MM.1S (cell line): ENCODE data around the gene ABCB9.
"Not testable (repeated sequence)": the region's sequence is repeated elsewhere in the genome, so short reads cannot be mapped to it uniquely, and the experiment has no call there.

Experiments
- DNase-seq: peaks from one replicate; pipeline ENCODE4 v3.0.0-alpha.2; 2015
- H2AFZ ChIP-seq: fragments of 300-600 bp; sonication (generic); 2 replicates; pipeline ENCODE4 v1.6.0; 2016; ENCODE audit warnings: antibody characterized with exemption, low read length
- H3F3A ChIP-seq: fragments of 300-600 bp; sonication (generic); 2 replicates; pipeline ENCODE4 v1.6.1; 2016; ENCODE audit warnings: mild to moderate bottlenecking, antibody characterized with exemption, low read length, moderate library complexity, mixed read lengths; ENCODE audit not compliant: insufficient read depth
- H3K27ac ChIP-seq: fragments of 300-600 bp; sonication (generic); 2 replicates; pipeline ENCODE4 v1.5.1; 2016; ENCODE audit warnings: mild to moderate bottlenecking, low read length
- H3K27me3 ChIP-seq: fragments of 300-600 bp; sonication (generic); replicated peaks from 2 replicates; pipeline ENCODE4 v1.6.0; 2016; ENCODE audit warnings: low read length; ENCODE audit not compliant: insufficient read depth
- H3K36me3 ChIP-seq: fragments of 300-600 bp; sonication (generic); replicated peaks from 2 replicates; pipeline ENCODE4 v1.6.1; 2016; ENCODE audit warnings: mild to moderate bottlenecking, low read length, mixed read lengths; ENCODE audit not compliant: insufficient read depth
- H3K4me1 ChIP-seq: fragments of 300-600 bp; sonication (generic); 2 replicates; pipeline ENCODE4 v1.6.1; 2016; ENCODE audit warnings: low read length, mixed read lengths
- H3K4me2 ChIP-seq: fragments of 300-600 bp; sonication (generic); 2 replicates; pipeline ENCODE4 v1.6.0; 2016; ENCODE audit warnings: low read depth, low read length
- H3K4me3 ChIP-seq: fragments of 300-600 bp; sonication (generic); 2 replicates; pipeline ENCODE4 v1.5.1; 2016; ENCODE audit warnings: low read length, mixed read lengths
- H3K79me2 ChIP-seq: fragments of 300-600 bp; sonication (generic); 2 replicates; pipeline ENCODE4 v1.6.1; 2016; ENCODE audit warnings: mixed run types, low read length, mixed read lengths
- H3K9ac ChIP-seq: fragments of 300-600 bp; sonication (generic); 2 replicates; pipeline ENCODE4 v1.6.1; 2016; ENCODE audit warnings: low read length, mixed read lengths
- H3K9me2 ChIP-seq: fragments of 300-600 bp; sonication (generic); replicated peaks from 2 replicates; pipeline ENCODE4 v1.6.1; 2016; ENCODE audit warnings: mild to moderate bottlenecking, low read length, mixed read lengths; ENCODE audit not compliant: insufficient read depth
- H3K9me3 ChIP-seq: fragments of 300-600 bp; sonication (generic); replicated peaks from 2 replicates; pipeline ENCODE4 v1.6.1; 2016; ENCODE audit warnings: mild to moderate bottlenecking, low read length, mixed read lengths; ENCODE audit not compliant: insufficient read depth
- H4K20me1 ChIP-seq: fragments of 300-600 bp; sonication (generic); 2 replicates; pipeline ENCODE4 v1.6.1; 2016; ENCODE audit warnings: mild to moderate bottlenecking, low read length, moderate library complexity, mixed read lengths; ENCODE audit not compliant: insufficient read depth
- EZH2 ChIP-seq: fragments of 300-600 bp; sonication (generic); optimal IDR thresholded peaks from 2 replicates; pipeline ENCODE3; 2017; ENCODE audit warnings: low read depth, mild to moderate bottlenecking, antibody characterized with exemption, low read length, mixed read lengths
- EZH2phosphoT487 ChIP-seq: fragments of 300-600 bp; sonication (generic); IDR thresholded peaks from 2 replicates; pipeline ENCODE4 v1.6.1; 2018; ENCODE audit warnings: antibody characterized with exemption, low read length
- TF ChIP-seq, protein P1 (sequence below): fragments of 300-600 bp; sonication (generic); IDR thresholded peaks from 2 replicates; pipeline ENCODE4 v1.5.1; 2016; ENCODE audit warnings: antibody characterized with exemption, low read length, mixed read lengths

Gene ABCB9

GRCh38 chr12:122893208-122894153 is 72.8 kb downstream of the ABCB9 start:
- H3K27me3 ChIP-seq = no peaks in the 10 kb centered on the region
- peaks cover 25% of the 10 kb centered on the region for H3K4me1 ChIP-seq
- H3K9me3 ChIP-seq = no peaks in the 10 kb centered on the region
- peak overlapping the region; percentile 100 for H3K9ac ChIP-seq
- peak overlapping the region; percentile 98 for H3K27ac ChIP-seq
- peak overlapping the region; percentile 92 for H3K4me2 ChIP-seq
- peak; percentile 59 for DNase-seq
- H3F3A ChIP-seq = peaks cover 68% of the 10 kb centered on the region
- no peaks in the 10 kb centered on the region for H3K9me2 ChIP-seq
- peak overlapping the region; percentile 83 for H3K4me3 ChIP-seq
- H4K20me1 ChIP-seq = no peaks in the 10 kb centered on the region; the same call in 1 of the 2 replicates
- no peak overlapping the region for H2AFZ ChIP-seq
- no peaks in the 10 kb centered on the region for H3K36me3 ChIP-seq
- H3K79me2 ChIP-seq = peaks cover 88% of the 10 kb centered on the region
- TF ChIP-seq, protein P1, sequence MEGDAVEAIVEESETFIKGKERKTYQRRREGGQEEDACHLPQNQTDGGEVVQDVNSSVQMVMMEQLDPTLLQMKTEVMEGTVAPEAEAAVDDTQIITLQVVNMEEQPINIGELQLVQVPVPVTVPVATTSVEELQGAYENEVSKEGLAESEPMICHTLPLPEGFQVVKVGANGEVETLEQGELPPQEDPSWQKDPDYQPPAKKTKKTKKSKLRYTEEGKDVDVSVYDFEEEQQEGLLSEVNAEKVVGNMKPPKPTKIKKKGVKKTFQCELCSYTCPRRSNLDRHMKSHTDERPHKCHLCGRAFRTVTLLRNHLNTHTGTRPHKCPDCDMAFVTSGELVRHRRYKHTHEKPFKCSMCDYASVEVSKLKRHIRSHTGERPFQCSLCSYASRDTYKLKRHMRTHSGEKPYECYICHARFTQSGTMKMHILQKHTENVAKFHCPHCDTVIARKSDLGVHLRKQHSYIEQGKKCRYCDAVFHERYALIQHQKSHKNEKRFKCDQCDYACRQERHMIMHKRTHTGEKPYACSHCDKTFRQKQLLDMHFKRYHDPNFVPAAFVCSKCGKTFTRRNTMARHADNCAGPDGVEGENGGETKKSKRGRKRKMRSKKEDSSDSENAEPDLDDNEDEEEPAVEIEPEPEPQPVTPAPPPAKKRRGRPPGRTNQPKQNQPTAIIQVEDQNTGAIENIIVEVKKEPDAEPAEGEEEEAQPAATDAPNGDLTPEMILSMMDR = no peak
- TF ChIP-seq EZH2phosphoT487 = no peak
- TF ChIP-seq EZH2 = no peak

DNA sequence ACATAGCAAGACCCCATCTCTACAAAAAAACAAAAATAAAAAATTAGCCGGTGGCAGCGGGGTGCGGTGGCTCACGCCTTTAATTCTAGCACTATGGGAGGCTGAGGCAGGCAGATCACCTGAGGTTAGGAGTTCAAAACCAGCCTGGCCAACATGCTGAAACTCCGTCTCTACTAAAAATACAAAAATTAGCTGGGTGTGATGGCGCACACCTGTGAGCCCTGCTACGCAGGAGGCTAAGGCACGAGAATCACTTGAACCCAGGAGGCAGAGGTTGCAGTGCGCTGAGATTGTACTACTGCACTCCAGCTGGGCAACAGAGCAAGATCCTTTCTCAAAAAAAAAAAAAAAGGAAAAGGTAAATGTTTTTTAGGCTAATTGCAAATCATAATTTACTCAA is 73.5 kb downstream of the ABCB9 start:
- H3K27me3 ChIP-seq = not testable (repeated sequence)
- Histone ChIP-seq H3K4me2 (peak overlapping the region; percentile 92), H3K4me1 (peaks cover 27% of the 10 kb centered on the region)

DNA sequence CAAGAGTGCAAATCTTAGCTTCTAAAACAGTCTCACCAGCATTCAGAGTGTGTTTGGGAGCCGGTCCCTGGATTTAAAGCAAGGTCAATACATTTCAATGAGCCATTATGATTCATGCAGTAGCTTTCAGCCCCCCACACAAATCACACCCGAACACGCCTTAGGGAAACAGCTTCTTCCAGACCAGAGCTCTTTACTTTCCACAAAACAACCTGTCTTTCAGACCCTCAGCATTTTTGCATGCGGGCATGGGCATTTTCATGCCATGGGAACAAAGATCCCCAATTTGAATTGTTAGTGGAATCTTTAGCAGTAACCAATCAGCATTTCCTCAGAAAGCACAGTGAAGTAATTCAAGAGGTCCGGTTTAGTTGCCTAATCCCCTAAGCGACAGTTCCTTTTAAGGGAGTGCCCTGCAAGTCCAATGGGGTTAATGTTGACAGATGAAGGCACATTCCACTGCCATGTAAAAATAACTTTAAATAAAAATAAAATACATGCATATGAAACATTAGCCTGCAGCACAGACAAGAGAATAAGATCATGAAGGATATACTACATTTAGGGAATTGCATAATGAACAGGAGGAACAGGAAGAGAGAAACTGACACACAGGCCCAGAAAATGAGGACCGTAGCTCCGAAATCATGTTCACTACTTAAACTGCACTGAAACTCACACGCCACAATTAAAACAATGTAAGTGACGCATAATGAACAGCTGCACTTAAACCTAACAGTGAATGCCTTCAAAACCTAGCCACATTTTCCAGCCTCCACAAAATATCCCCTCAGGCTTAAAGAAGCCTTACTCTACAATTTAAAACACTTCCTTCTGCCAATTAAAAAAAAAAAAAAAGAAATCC is 74.4 kb downstream of the ABCB9 start:
- DNase-seq = peak; percentile 48
- H2AFZ ChIP-seq = no peak overlapping the region
- peaks cover 32% of the 10 kb centered on the region for H3K4me1 ChIP-seq
- H4K20me1 ChIP-seq = no peaks in the 10 kb centered on the region; the same call in 1 of the 2 replicates
- H3K27me3 ChIP-seq = no peaks in the 10 kb centered on the region
- H3K4me2 ChIP-seq = peak overlapping the region; percentile 92
- H3K4me3 ChIP-seq = peak overlapping the region; percentile 83
- peak overlapping the region; percentile 98 for H3K27ac ChIP-seq
- H3K36me3 ChIP-seq = no peaks in the 10 kb centered on the region
- H3F3A ChIP-seq = peaks cover 78% of the 10 kb centered on the region
- H3K79me2 ChIP-seq = peaks cover 95% of the 10 kb centered on the region
- H3K9me2 ChIP-seq = no peaks in the 10 kb centered on the region
- TF ChIP-seq EZH2 (no peak), EZH2phosphoT487 (no peak)
- TF ChIP-seq, protein P1 = no peak
- H3K9ac ChIP-seq = peak overlapping the region; percentile 100
- H3K9me3 ChIP-seq = no peaks in the 10 kb centered on the region

More for the DNA sequence above, 73.5 kb downstream of the ABCB9 start:
- not testable (repeated sequence) for H2AFZ ChIP-seq, DNase-seq, H4K20me1 ChIP-seq, H3K9me2 ChIP-seq, H3K9me3 ChIP-seq, H3K36me3 ChIP-seq
- H3K27ac ChIP-seq = peak overlapping the region; percentile 98
- peaks cover 71% of the 10 kb centered on the region for H3F3A ChIP-seq
- H3K9ac ChIP-seq = peak overlapping the region; percentile 100
- H3K4me3 ChIP-seq = peak overlapping the region; percentile 83
- H3K79me2 ChIP-seq = peaks cover 92% of the 10 kb centered on the region
